Measurements from ENCODE around the gene GAB2.

DNA sequence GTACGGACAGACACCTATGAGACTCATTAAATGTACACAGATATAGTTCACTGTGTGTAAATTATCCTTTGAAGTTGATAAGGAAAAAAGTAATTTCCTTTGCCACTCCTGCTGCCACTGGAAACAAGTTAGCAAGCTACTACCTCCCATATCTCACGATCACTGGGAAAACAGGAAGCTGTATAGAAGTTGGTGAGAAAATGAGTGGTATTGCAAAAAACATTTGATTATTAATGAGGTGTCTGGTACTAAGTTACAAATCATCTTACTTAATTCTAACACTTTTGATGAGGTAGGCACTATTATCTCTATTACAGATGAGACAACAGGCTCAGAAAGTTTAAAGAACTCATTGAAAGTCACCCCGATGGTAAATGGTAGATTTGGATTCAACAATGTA, 68.5 kb downstream of the GAB2 start:
- TF ChIP-seq, protein P1, sequence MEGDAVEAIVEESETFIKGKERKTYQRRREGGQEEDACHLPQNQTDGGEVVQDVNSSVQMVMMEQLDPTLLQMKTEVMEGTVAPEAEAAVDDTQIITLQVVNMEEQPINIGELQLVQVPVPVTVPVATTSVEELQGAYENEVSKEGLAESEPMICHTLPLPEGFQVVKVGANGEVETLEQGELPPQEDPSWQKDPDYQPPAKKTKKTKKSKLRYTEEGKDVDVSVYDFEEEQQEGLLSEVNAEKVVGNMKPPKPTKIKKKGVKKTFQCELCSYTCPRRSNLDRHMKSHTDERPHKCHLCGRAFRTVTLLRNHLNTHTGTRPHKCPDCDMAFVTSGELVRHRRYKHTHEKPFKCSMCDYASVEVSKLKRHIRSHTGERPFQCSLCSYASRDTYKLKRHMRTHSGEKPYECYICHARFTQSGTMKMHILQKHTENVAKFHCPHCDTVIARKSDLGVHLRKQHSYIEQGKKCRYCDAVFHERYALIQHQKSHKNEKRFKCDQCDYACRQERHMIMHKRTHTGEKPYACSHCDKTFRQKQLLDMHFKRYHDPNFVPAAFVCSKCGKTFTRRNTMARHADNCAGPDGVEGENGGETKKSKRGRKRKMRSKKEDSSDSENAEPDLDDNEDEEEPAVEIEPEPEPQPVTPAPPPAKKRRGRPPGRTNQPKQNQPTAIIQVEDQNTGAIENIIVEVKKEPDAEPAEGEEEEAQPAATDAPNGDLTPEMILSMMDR (IDR thresholded peaks at IDR 0.05; ENCODE audit: poor library complexity): no peak
- TF ChIP-seq EZH2phosphoT487 (IDR thresholded peaks at IDR 0.05; ENCODE audit: low read depth, severe bottlenecking, unreplicated experiment) (no peak), EZH2 (IDR thresholded peaks at IDR 0.05; ENCODE audit: borderline replicate concordance) (no peak)

Data from hepatocyte (in vitro differentiated cells).